SK-N-SH (cell line): ENCODE measurements around the gene PDXP.

Experiments used
- CHD2 ChIP-seq: fragments of 150-350 bp; IDR thresholded peaks from 2 replicates; pipeline ENCODE4 v1.6.1; 2018; ENCODE audit warnings: low read length; ENCODE audit not compliant: partially characterized antibody
- CTCF ChIP-seq: fragments of 200-600 bp; sonication (generic); IDR thresholded peaks from 2 replicates; pipeline ENCODE4 v1.6.1; 2017; ENCODE audit warnings: antibody characterized with exemption, mild to moderate bottlenecking, moderate library complexity
- EZH2phosphoT487 ChIP-seq: fragments of 200-600 bp; sonication (generic); IDR thresholded peaks from 2 replicates; pipeline ENCODE4 v1.6.1; 2017; ENCODE audit warnings: low read depth, mixed run types, mild to moderate bottlenecking, antibody characterized with exemption, moderate library complexity, borderline replicate concordance
- FOSL2 ChIP-seq: IDR thresholded peaks from 2 replicates; pipeline ENCODE4 v1.4.0; 2012; ENCODE audit warnings: low read depth, mild to moderate bottlenecking, moderate library complexity, borderline replicate concordance
- GATA2 ChIP-seq: sonication (generic); formaldehyde crosslinking; IDR thresholded peaks from 2 replicates; pipeline ENCODE4 v1.5.0; 2020; ENCODE audit warnings: mild to moderate bottlenecking, missing genetic modification reagents
- JUND ChIP-seq: IDR thresholded peaks from 2 replicates; pipeline ENCODE4 v1.4.0; 2012
- MAX ChIP-seq: IDR thresholded peaks from 2 replicates; pipeline ENCODE4 v1.4.0; 2012; ENCODE audit warnings: low read depth
- MXI1 ChIP-seq: IDR thresholded peaks from 2 replicates; pipeline ENCODE4 v1.6.1; 2012; ENCODE audit warnings: mild to moderate bottlenecking, low read depth, low read length, improper control_type of control experiment
- RAD21 ChIP-seq: IDR thresholded peaks from 2 replicates; pipeline ENCODE4 v1.6.1; 2012; ENCODE audit warnings: mild to moderate bottlenecking, low read length
- REST ChIP-seq: IDR thresholded peaks from 2 replicates; pipeline ENCODE4 v1.6.1; 2012; ENCODE audit warnings: mild to moderate bottlenecking, low read depth, low read length, moderate library complexity
- RFX5 ChIP-seq: IDR thresholded peaks from 2 replicates; pipeline ENCODE4 v1.6.1; 2012; ENCODE audit warnings: mild to moderate bottlenecking, improper control_type of control experiment, low read length
- RXRA ChIP-seq: IDR thresholded peaks from 2 replicates; pipeline ENCODE4 v1.4.0; 2012; ENCODE audit warnings: low read depth, mild to moderate bottlenecking, borderline replicate concordance
- USF1 ChIP-seq: IDR thresholded peaks from 2 replicates; pipeline ENCODE4 v1.4.0; 2012; ENCODE audit warnings: low read depth, borderline replicate concordance

GRCh38 chr22:37636186-37636948, 22.2 kb upstream of the PDXP start:
- TF ChIP-seq CTCF (peak; percentile 21; the same call in 1 of the 2 replicates), EZH2phosphoT487 (no peak), REST (no peak), USF1 (no peak), MXI1 (no peak), RXRA (no peak), GATA2 (CRISPR knock-in tag) (no peak), CHD2 (no peak), RFX5 (no peak), MAX (no peak), FOSL2 (no peak), RAD21 (no peak), JUND (no peak)
